Measurements from ENCODE around the gene ZNHIT2. TPM values are rescaled to one million over a fixed set of nuclear protein-coding genes. Genes with fewer than 3 reads are reported as not detected.

Gene ZNHIT2
- total and polyA plus RNA-seq, 8 donors: 2.4 to 130 (median 18.9) TPM; not detected in 1

GRCh38 chr11:65066805-65067291 lies 50.7 kb downstream of the ZNHIT2 start:
- TF ChIP-seq EP300 (IDR thresholded peaks at IDR 0.05) (no peak), POLR2A (IDR thresholded peaks at IDR 0.05) (no peak), POLR2AphosphoS5 (IDR thresholded peaks at IDR 0.05) (no peak)
- TF ChIP-seq, protein P1, sequence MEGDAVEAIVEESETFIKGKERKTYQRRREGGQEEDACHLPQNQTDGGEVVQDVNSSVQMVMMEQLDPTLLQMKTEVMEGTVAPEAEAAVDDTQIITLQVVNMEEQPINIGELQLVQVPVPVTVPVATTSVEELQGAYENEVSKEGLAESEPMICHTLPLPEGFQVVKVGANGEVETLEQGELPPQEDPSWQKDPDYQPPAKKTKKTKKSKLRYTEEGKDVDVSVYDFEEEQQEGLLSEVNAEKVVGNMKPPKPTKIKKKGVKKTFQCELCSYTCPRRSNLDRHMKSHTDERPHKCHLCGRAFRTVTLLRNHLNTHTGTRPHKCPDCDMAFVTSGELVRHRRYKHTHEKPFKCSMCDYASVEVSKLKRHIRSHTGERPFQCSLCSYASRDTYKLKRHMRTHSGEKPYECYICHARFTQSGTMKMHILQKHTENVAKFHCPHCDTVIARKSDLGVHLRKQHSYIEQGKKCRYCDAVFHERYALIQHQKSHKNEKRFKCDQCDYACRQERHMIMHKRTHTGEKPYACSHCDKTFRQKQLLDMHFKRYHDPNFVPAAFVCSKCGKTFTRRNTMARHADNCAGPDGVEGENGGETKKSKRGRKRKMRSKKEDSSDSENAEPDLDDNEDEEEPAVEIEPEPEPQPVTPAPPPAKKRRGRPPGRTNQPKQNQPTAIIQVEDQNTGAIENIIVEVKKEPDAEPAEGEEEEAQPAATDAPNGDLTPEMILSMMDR (IDR thresholded peaks at IDR 0.05): no peak
- Histone ChIP-seq H3K36me3 (no peaks in the 10 kb centered on the region), H3K27me3 (no peaks in the 10 kb centered on the region), H3K27ac (no peak overlapping the region), H3K4me1 (no peaks in the 10 kb centered on the region), H3K9me3 (no peaks in the 10 kb centered on the region), H3K4me3 (no peak overlapping the region)
- no peak for DNase-seq
- intact Hi-C loops (cut with DNase I; ENCODE audit: low total_unique reads): no loop called here
- WGBS, 5 donors: 61 to 84% (median 72%) methylated on average over 3 to 4 of the region's 4 CpGs

Small RNAs within 50 kb of the gene (small RNA-seq; reads per million reads assigned to genes)
- gene HIGD1AP10: 0 reads per million in 4 donors
- gene PDCL2P2: 0 reads per million in 4 donors
- gene RNU2-23P: 0 to 0.83 (median 0.15) reads per million in 4 donors

Other genes starting within 250 kb of the ZNHIT2 start
- 100 to 1,000 TPM in 2 of 5 donors, 10 to 100 TPM in 3; 23.3 to 160 (median 56.2) TPM for gene EHD1, start 239.1 kb downstream of the ZNHIT2 start, total RNA-seq
- 10 to 100 TPM; 17.9 to 24.6 (median 19.4) TPM for gene EHD1, start 239.1 kb downstream of the ZNHIT2 start, polyA plus RNA-seq
- gene ATG2A, start 200.5 kb downstream of the ZNHIT2 start, total RNA-seq: 10 to 100 TPM; 14.3 to 77.6 (median 46.1) TPM
- gene ATG2A, start 200.5 kb downstream of the ZNHIT2 start, polyA plus RNA-seq: 10 to 100 TPM; 12.2 to 18.7 (median 16.3) TPM
- gene PPP2R5B, start 193.0 kb downstream of the ZNHIT2 start, total RNA-seq: 10 to 100 TPM in 4 of 5 donors, 1 to 10 TPM in 1; 6.6 to 75.6 (median 25.7) TPM
- 10 to 100 TPM in 2 of 3 donors, 1 to 10 TPM in 1; 9.8 to 13.8 (median 12.3) TPM for gene PPP2R5B, start 193.0 kb downstream of the ZNHIT2 start, polyA plus RNA-seq
- gene GPHA2, start 181.8 kb downstream of the ZNHIT2 start, total RNA-seq: not detected
- gene GPHA2, start 181.8 kb downstream of the ZNHIT2 start, polyA plus RNA-seq: under 1 TPM in 2 of 3 donors, not detected in 1; 0.30 to 0.50 TPM
- gene MAJIN, start 145.6 kb downstream of the ZNHIT2 start, total RNA-seq: not detected
- gene MAJIN, start 145.6 kb downstream of the ZNHIT2 start, polyA plus RNA-seq: under 1 TPM in 1 of 3 donors, not detected in 2; 0.20 TPM
- gene BATF2, start 120.7 kb downstream of the ZNHIT2 start, total RNA-seq: 10 to 100 TPM in 1 of 5 donors, 1 to 10 TPM in 2, under 1 TPM in 1, not detected in 1; 0.73 to 29.5 (median 3.0) TPM
- 10 to 100 TPM in 1 of 3 donors, 1 to 10 TPM in 2; 3.4 to 10.8 (median 4.5) TPM for gene BATF2, start 120.7 kb downstream of the ZNHIT2 start, polyA plus RNA-seq
- gene ARL2, start 103.5 kb downstream of the ZNHIT2 start, total RNA-seq: 100 to 1,000 TPM in 2 of 5 donors, 10 to 100 TPM in 2, 1 to 10 TPM in 1; 4.9 to 237 (median 57.2) TPM
- gene ARL2, start 103.5 kb downstream of the ZNHIT2 start, polyA plus RNA-seq: 100 to 1,000 TPM in 1 of 3 donors, 10 to 100 TPM in 2; 88.3 to 119 (median 98.0) TPM
- gene SNX15, start 90.3 kb downstream of the ZNHIT2 start, total RNA-seq: 10 to 100 TPM in 4 of 5 donors, 1 to 10 TPM in 1; 4.2 to 45.8 (median 13.3) TPM
- gene SNX15, start 90.3 kb downstream of the ZNHIT2 start, polyA plus RNA-seq: 10 to 100 TPM; 18.7 to 22.5 (median 20.0) TPM
- gene SAC3D1, start 76.5 kb downstream of the ZNHIT2 start, total RNA-seq: 10 to 100 TPM in 2 of 5 donors, 1 to 10 TPM in 3; 1.8 to 97.6 (median 6.7) TPM
- gene SAC3D1, start 76.5 kb downstream of the ZNHIT2 start, polyA plus RNA-seq: 10 to 100 TPM in 2 of 3 donors, 1 to 10 TPM in 1; 8.9 to 14.5 (median 14.4) TPM
- gene NAALADL1, start 59.1 kb downstream of the ZNHIT2 start, total RNA-seq: 10 to 100 TPM in 2 of 5 donors, 1 to 10 TPM in 2, not detected in 1; 1.3 to 65.2 (median 18.1) TPM
- 10 to 100 TPM in 2 of 3 donors, 1 to 10 TPM in 1; 6.7 to 10.8 (median 10.0) TPM for gene NAALADL1, start 59.1 kb downstream of the ZNHIT2 start, polyA plus RNA-seq
- 1 to 10 TPM; 1.4 to 9.1 (median 2.2) TPM for gene CDCA5, start 33.7 kb downstream of the ZNHIT2 start, total RNA-seq
- 1 to 10 TPM; 3.5 to 6.7 (median 4.6) TPM for gene CDCA5, start 33.7 kb downstream of the ZNHIT2 start, polyA plus RNA-seq
- gene ZFPL1, start 33.5 kb downstream of the ZNHIT2 start, total RNA-seq: 10 to 100 TPM; 17.6 to 62.0 (median 28.8) TPM
- gene ZFPL1, start 33.5 kb downstream of the ZNHIT2 start, polyA plus RNA-seq: 10 to 100 TPM; 36.7 to 38.6 (median 37.4) TPM
- 1,000 to 10,000 TPM in 1 of 5 donors, 100 to 1,000 TPM in 4; 174 to 2,272 (median 234) TPM for gene VPS51, start 21.5 kb downstream of the ZNHIT2 start, total RNA-seq
- 100 to 1,000 TPM; 124 to 135 (median 128) TPM for gene VPS51, start 21.5 kb downstream of the ZNHIT2 start, polyA plus RNA-seq
- gene TM7SF2, start 5.8 kb downstream of the ZNHIT2 start, total RNA-seq: 100 to 1,000 TPM in 1 of 5 donors, 10 to 100 TPM in 3, 1 to 10 TPM in 1; 7.6 to 118 (median 19.6) TPM
- gene TM7SF2, start 5.8 kb downstream of the ZNHIT2 start, polyA plus RNA-seq: 10 to 100 TPM; 38.6 to 65.2 (median 51.9) TPM
- 1,000 to 10,000 TPM in 1 of 5 donors, 100 to 1,000 TPM in 4; 456 to 1,872 (median 566) TPM for gene FAU, start 4.4 kb upstream of the ZNHIT2 start, total RNA-seq
- gene FAU, start 4.4 kb upstream of the ZNHIT2 start, polyA plus RNA-seq: 1,000 to 10,000 TPM; 1,111 to 1,352 (median 1,208) TPM
- gene MRPL49, start 4.6 kb upstream of the ZNHIT2 start, total RNA-seq: 10 to 100 TPM; 22.8 to 75.9 (median 33.0) TPM
- gene MRPL49, start 4.6 kb upstream of the ZNHIT2 start, polyA plus RNA-seq: 10 to 100 TPM; 36.0 to 69.8 (median 39.9) TPM
- 10 to 100 TPM; 20.0 to 75.3 (median 64.9) TPM for gene SYVN1, start 16.8 kb upstream of the ZNHIT2 start, total RNA-seq
- 10 to 100 TPM in 2 of 3 donors, 1 to 10 TPM in 1; 7.2 to 18.5 (median 13.4) TPM for gene SYVN1, start 16.8 kb upstream of the ZNHIT2 start, polyA plus RNA-seq
- not detected for gene SPDYC, start 52.5 kb upstream of the ZNHIT2 start, total RNA-seq
- gene SPDYC, start 52.5 kb upstream of the ZNHIT2 start, polyA plus RNA-seq: not detected
- gene CAPN1, start 64.2 kb upstream of the ZNHIT2 start, total RNA-seq: 100 to 1,000 TPM in 3 of 5 donors, 10 to 100 TPM in 2; 79.5 to 325 (median 155) TPM
- 100 to 1,000 TPM in 2 of 3 donors, 10 to 100 TPM in 1; 96.1 to 234 (median 112) TPM for gene CAPN1, start 64.2 kb upstream of the ZNHIT2 start, polyA plus RNA-seq
- 10 to 100 TPM in 2 of 5 donors, 1 to 10 TPM in 3; 1.7 to 17.0 (median 5.5) TPM for gene POLA2, start 144.3 kb upstream of the ZNHIT2 start, total RNA-seq
- 10 to 100 TPM in 2 of 3 donors, 1 to 10 TPM in 1; 8.6 to 11.2 (median 10.3) TPM for gene POLA2, start 144.3 kb upstream of the ZNHIT2 start, polyA plus RNA-seq
- gene CDC42EP2, start 197.2 kb upstream of the ZNHIT2 start, total RNA-seq: 10 to 100 TPM in 2 of 5 donors, 1 to 10 TPM in 1, under 1 TPM in 1, not detected in 1; 0.89 to 18.3 (median 8.3) TPM
- gene CDC42EP2, start 197.2 kb upstream of the ZNHIT2 start, polyA plus RNA-seq: 10 to 100 TPM; 13.8 to 22.0 (median 18.4) TPM
- 10 to 100 TPM; 14.7 to 92.8 (median 35.1) TPM for gene DPF2, start 216.2 kb upstream of the ZNHIT2 start, total RNA-seq
- gene DPF2, start 216.2 kb upstream of the ZNHIT2 start, polyA plus RNA-seq: 10 to 100 TPM; 14.9 to 22.6 (median 19.6) TPM
- 1 to 10 TPM in 1 of 5 donors, not detected in 4; 4.5 TPM for gene TIGD3, start 237.1 kb upstream of the ZNHIT2 start, total RNA-seq
- under 1 TPM in 2 of 3 donors, not detected in 1; 0.25 to 0.44 TPM for gene TIGD3, start 237.1 kb upstream of the ZNHIT2 start, polyA plus RNA-seq